K562 (cell line): ENCODE data around the gene CENPC. TPM values are rescaled to one million over a fixed set of nuclear protein-coding genes. Genes with fewer than 3 reads are reported as not detected.
A peak's percentile ranks its signal among the peaks of the same experiment; 100 is the strongest.

ENCODE experiments used
- ATAC-seq: fragments of 200-7000 bp; cut with Tn5 transposase; 3 replicates; pipeline ENCODE4 v1.9.1; 2020; ENCODE audit warnings: moderate library complexity
- BruUV-seq: library from RNA; stranded (reverse); fragments of 400-500 nt; replicated peaks from 2 replicates; lab custom pipeline; 2021; lab: Mats Ljungman, UMichigan
- CTCF ChIA-PET: fragments of 300-600 bp; formaldehyde crosslinking; extraction: SDS; loops from one replicate; lab custom pipeline; 2021; ENCODE audit warnings: low intra/inter-chr PET ratio; lab: Yijun Ruan, JAX
- POLR2A ChIA-PET: fragments of 300-600, 350-650 bp; sonication (Branson Sonifier 250); formaldehyde crosslinking; extraction: SDS; loops from one replicate; lab custom pipeline; 2021; ENCODE audit warnings: antibody characterized with exemption, inconsistent platforms; lab: Yijun Ruan, JAX
- DNase-seq, 4 experiments: peaks; one replicate each; pipeline versions ENCODE4 v3.0.0 to v3.0.0-alpha.2; 2011 to 2018; ENCODE audit warnings: low spot score in 3 of 4, mixed read lengths in 3 of 4; ENCODE audit errors: extremely low read depth in 1 of 4
- FAIRE-seq: peaks from 2 replicates; lab custom pipeline; 2011; peaks lifted over from hg19 to GRCh38; lab: Jason Lieb, UNC
- H2AFZ ChIP-seq: 2 replicates; pipeline ENCODE4 v1.6.0; 2011; ENCODE audit warnings: low read depth, low read length, control low read depth, inconsistent platforms
- H3K27ac ChIP-seq: fragments of 200-600 bp; 3 replicates; pipeline ENCODE4 v1.8.0; 2011; ENCODE audit warnings: low read depth, mild to moderate bottlenecking, control low read depth, inconsistent platforms, low read length, moderate library complexity, mixed read lengths; ENCODE audit errors: extremely low read depth
- H3K27me3 ChIP-seq, 2 experiments: fragments of 300-600 bp in 1 of 2; 2 replicates in 1 of 2; 3 replicates in 1 of 2; pipeline versions ENCODE4 v1.6.0 to v1.8.0; 2011; ENCODE audit warnings: inconsistent platforms in 2 of 2, low read length in 2 of 2, mild to moderate bottlenecking in 1 of 2, mixed read lengths in 1 of 2, moderate library complexity in 1 of 2; ENCODE audit not compliant: control insufficient read depth in 2 of 2, insufficient read depth in 2 of 2
- H3K36me3 ChIP-seq: fragments of 300-600 bp; 3 replicates; pipeline ENCODE4 v1.8.0; 2011; ENCODE audit warnings: mild to moderate bottlenecking, low read length, inconsistent platforms; ENCODE audit not compliant: control insufficient read depth, insufficient read depth
- H3K4me1 ChIP-seq, 2 experiments: fragments of 200-600 bp in 1 of 2; replicated peaks in 1 of 2; 2 replicates in 1 of 2; 3 replicates in 1 of 2; pipeline versions ENCODE4 v1.5.1 to v1.8.0; 2011; ENCODE audit warnings: inconsistent platforms in 2 of 2, low read length in 2 of 2, mild to moderate bottlenecking in 1 of 2, mixed read lengths in 1 of 2, moderate library complexity in 1 of 2; ENCODE audit not compliant: control insufficient read depth in 2 of 2, insufficient read depth in 2 of 2
- H3K4me2 ChIP-seq: 2 replicates; pipeline ENCODE4 v1.6.1; 2011; ENCODE audit warnings: low read length, control low read depth, inconsistent platforms, mixed read lengths; ENCODE audit not compliant: insufficient read depth
- H3K4me3 ChIP-seq: fragments of 200-600 bp; sonication (generic), shearing (Covaris generic); 2 replicates; pipeline ENCODE4 v1.5.1; 2016; ENCODE audit warnings: control low read depth, inconsistent platforms
- H3K79me2 ChIP-seq: fragments of 200-600 bp; 3 replicates; pipeline ENCODE4 v1.8.0; 2011; ENCODE audit warnings: low read length, inconsistent platforms; ENCODE audit not compliant: control insufficient read depth, insufficient read depth
- H3K9ac ChIP-seq, 2 experiments: 2 replicates each; pipeline versions ENCODE4 v1.6.0 to v1.6.1; 2011; ENCODE audit warnings: low read depth in 2 of 2, low read length in 2 of 2, control low read depth in 1 of 2, inconsistent platforms in 1 of 2, mild to moderate bottlenecking in 1 of 2, mixed read lengths in 1 of 2; ENCODE audit not compliant: insufficient read depth in 1 of 2
- H3K9me1 ChIP-seq: one replicate; pipeline ENCODE4 v1.6.0; 2011; ENCODE audit warnings: inconsistent platforms, mild to moderate bottlenecking, low read length, moderate library complexity; ENCODE audit not compliant: control insufficient read depth, insufficient read depth
- H3K9me3 ChIP-seq: replicated peaks from 2 replicates; pipeline ENCODE4 v1.5.1; 2011; ENCODE audit warnings: low read depth, low read length, inconsistent platforms; ENCODE audit not compliant: control insufficient read depth, insufficient read depth
- H4K20me1 ChIP-seq: replicated peaks from 2 replicates; pipeline ENCODE4 v1.6.1; 2011; ENCODE audit warnings: low read length, inconsistent platforms, mixed read lengths; ENCODE audit not compliant: control insufficient read depth, insufficient read depth
- FOS ChIP-seq: IDR thresholded peaks from 3 replicates; pipeline ENCODE4 v1.6.1; 2011; ENCODE audit not compliant: insufficient read length; ENCODE audit errors: extremely low read depth
- MGA ChIP-seq: fragments of 450-650 bp; IDR thresholded peaks from 2 replicates; pipeline ENCODE4 v1.6.1; 2016; ENCODE audit warnings: mild to moderate bottlenecking, moderate library complexity
- RFX1 ChIP-seq: fragments of 450-650 bp; IDR thresholded peaks from 2 replicates; pipeline ENCODE4 v1.6.1; 2016; ENCODE audit warnings: mild to moderate bottlenecking, moderate library complexity
- WGBS: fragments of 100-300 bp; shearing (Covaris generic); methylation state at CpG from one replicate; pipeline ENCODE4 v1.1.6; 2016; ENCODE audit warnings: low coverage, mixed read lengths; ENCODE audit not compliant: insufficient coverage; ENCODE audit errors: missing lambda C conversion rate; 5-methylcytosine and 5-hydroxymethylcytosine counted together
- in situ Hi-C: fragments of 300-500 bp; cut with MboI; formaldehyde crosslinking; loops from 4 replicates; pipeline ENCODE4 v1.15.0; 2018; ENCODE audit warnings: inconsistent platforms, mixed read lengths
- intact Hi-C: fragments of 100-400 bp; cut with micrococcal nuclease; formaldehyde crosslinking; loops from 2 replicates; pipeline ENCODE4 v1.14.2; 2022
- polyA plus RNA-seq, 8 experiments: library from polyadenylated mRNA; depleted of rRNA in 4 of 8; stranded (reverse) in 5 of 8; unstranded in 3 of 8; fragments of >200 nt; fragmentation: Nextera tagmentation in 2 of 8; fragmentation: Illumina TruSeq in 1 of 8; extraction: Ambion mirVana in 2 of 8; extraction: Trizol in 1 of 8; gene quantifications; 2 replicates each; pipeline versions ENCODE4 v1.2.1 to v1.2.3, GENCODE V29; 2011 to 2014; ENCODE audit warnings: inconsistent platforms in 1 of 8, missing spikeins in 1 of 8
- total RNA-seq, 7 experiments: library from RNA; depleted of rRNA in 6 of 7; stranded (reverse); fragments of >200 nt in 6 of 7; fragmentation: Illumina TruSeq in 2 of 7; extraction: Trizol in 2 of 7; gene quantifications; 2 replicates each; pipeline versions ENCODE4 v1.2.1 to v1.2.3, GENCODE V29; 2011 to 2021; ENCODE audit warnings: low replicate concordance in 1 of 7

CENPC gene
- total and polyA plus RNA-seq, 9 of the 15 experiments (the other 6 are each of a cell fraction or from before 2014, with no cell fraction given): 18.1 to 48.5 (median 30.8) TPM

- no peaks in the 10 kb centered on the region for H3K9me1 ChIP-seq
- DNase-seq (no peak), FAIRE-seq (no peak), ATAC-seq (no peak)
- H3K27ac ChIP-seq: peak overlapping the region; percentile 68; the same call in 2 of the 3 replicates
- TF ChIP-seq MGA (0 out of 2 replicates have a peak, but pooled peaks have one; percentile 12), RFX1 (peak; percentile 49), FOS (no peak)
- H3K9ac ChIP-seq: peak overlapping the region in 1 of 2 experiments; percentile 59; a peak in 2 of 4 replicates
- H3K4me3 ChIP-seq: peak overlapping the region; percentile 41
- no peaks in the 10 kb centered on the region for H3K27me3 ChIP-seq
- intact Hi-C loops (loop anchor here (5.0 to 10.0 kb wide), 3 partner anchors 81 to 809 kb away; partner anchors contain the start of gene YTHDC1), in situ Hi-C loops (no loop called here)
- H3K36me3 ChIP-seq: peaks cover 28% of the 10 kb centered on the region
- CTCF ChIA-PET: no interaction called here
- WGBS: 9% methylated on average over 4 of the region's 4 CpGs
- BruUV-seq: TSS peak; percentile 96
- peaks cover 7% of the 10 kb centered on the region; the same call in 1 of the 2 replicates for H3K9me3 ChIP-seq
- H3K4me1 ChIP-seq: peaks cover 0 to 14% of the 10 kb centered on the region in 2 experiments; a peak in 2 of 5 replicates
- POLR2A ChIA-PET: interaction anchor here (2.4 to 3.9 kb wide), 3 partner anchors 10 to 154 kb away, joined by 12 to 15 read pairs (median 15); partner anchors contain the start of gene UBA6
- no peaks in the 10 kb centered on the region for H4K20me1 ChIP-seq
- H2AFZ ChIP-seq: peak overlapping the region; percentile 94
- H3K4me2 ChIP-seq: peak overlapping the region; percentile 66
- peaks cover 44% of the 10 kb centered on the region for H3K79me2 ChIP-seq
These were observed 677 bp upstream of the CENPC start for GRCh38 chr4:67546004-67546356.
